ENCODE measurements around the gene RNF212. TPM values are rescaled to one million over a fixed set of nuclear protein-coding genes. Genes with fewer than 3 reads are reported as not detected.

Gene RNF212
- total and polyA plus RNA-seq, 9 of the 15 experiments (the other 6 are each of a cell fraction or from before 2014, with no cell fraction given): 0.04 TPM; not detected in 8

- TF ChIP-seq TEAD1 (CRISPR knock-in tag; IDR thresholded peaks at IDR 0.05): peak in 1 of 2 experiments; percentile 84; a peak in 3 of 4 replicates
- peak; percentile 54 for TF ChIP-seq TBP (optimal IDR thresholded peaks at IDR 0.05; ENCODE audit: low read depth, low read length)
- no peak for TF ChIP-seq RBM15 (IDR thresholded peaks at IDR 0.05; ENCODE audit: insufficient read depth, low read length)
- peak; percentile 95 for TF ChIP-seq RNF2 (IDR thresholded peaks at IDR 0.05)
- peak; percentile 89 for TF ChIP-seq FOS (IDR thresholded peaks at IDR 0.05; ENCODE audit: extremely low read depth, insufficient read length)
- TF ChIP-seq CEBPG (CRISPR knock-in tag; IDR thresholded peaks at IDR 0.05): peak; percentile 100
- peak; percentile 91 to 99 for TF ChIP-seq CEBPG (tag; conservative IDR thresholded peaks at IDR 0.05 in 1 of 2, IDR thresholded peaks at IDR 0.05 in 1 of 2)
- TF ChIP-seq GABPB1 (CRISPR knock-in tag; IDR thresholded peaks at IDR 0.05): peak; percentile 84
- no peak for TF ChIP-seq MCM3 (IDR thresholded peaks at IDR 0.05)
- no peak for TF ChIP-seq BRF1 (IDR thresholded peaks at IDR 0.05; ENCODE audit: borderline replicate concordance, extremely low read depth, insufficient read length)
- TF ChIP-seq REST (IDR thresholded peaks at IDR 0.05; ENCODE audit: borderline replicate concordance): peak; percentile 52
- TF ChIP-seq REST (CRISPR knock-in tag; IDR thresholded peaks at IDR 0.05; ENCODE audit: low read depth): no peak
- TF ChIP-seq ZBED1 (IDR thresholded peaks at IDR 0.05): peak; percentile 22; the same call in 1 of the 2 replicates
- TF ChIP-seq THRAP3 (IDR thresholded peaks at IDR 0.05; ENCODE audit: borderline replicate concordance): no peak
- TF ChIP-seq GATAD2A (IDR thresholded peaks at IDR 0.05): peak; percentile 91
- TF ChIP-seq NONO (IDR thresholded peaks at IDR 0.05; ENCODE audit: low read depth in 2 of 2, low read length in 1 of 2): 0 out of 4 replicates have a peak, but pooled peaks of 1 of the 2 experiments have one; percentile 28
- no peak for TF ChIP-seq GTF2E2 (tag; IDR thresholded peaks at IDR 0.05)
- peak; percentile 86 for TF ChIP-seq IRF9 (tag; IDR thresholded peaks at IDR 0.05)
- peak; percentile 24 to 55; a peak in 1 of 4 replicates for TF ChIP-seq FOXK2 (conservative IDR thresholded peaks at IDR 0.05 in 1 of 2, IDR thresholded peaks at IDR 0.05 in 1 of 2; ENCODE audit: low read depth in 2 of 2)
- TF ChIP-seq MXI1 (IDR thresholded peaks at IDR 0.05; ENCODE audit: low read depth, low read length): no peak
Measured at GRCh38 chr4:1043651-1044468, 69.5 kb downstream of the RNF212 start (continued).

Measured in K562 (cell line).